Endothelial cell of hepatic sinusoid (primary cell): Measurements from ENCODE around the gene UBXN6.

Experiments
- in situ Hi-C: cut with HindIII; loops from 2 replicates; pipeline ENCODE4 v1.10.0; 2017; ENCODE audit warnings: low sequenced_read_pairs

The UBXN6 gene

GRCh38 chr19:4456843-4457653, 546 bp downstream of the UBXN6 start:
- in situ Hi-C loops = loop anchor here (5.0 kb wide), 1 partner anchor 40 kb away; no protein-coding TSS in a partner anchor

- in situ Hi-C loops = loop anchor here (5.0 kb wide), 1 partner anchor 39 kb away; no protein-coding TSS in a partner anchor
Observed at GRCh38 chr19:4456476-4456842, 1.1 kb downstream of the UBXN6 start.

GRCh38 chr19:4455719-4456475, 1.7 kb downstream of the UBXN6 start:
- in situ Hi-C loops = loop anchor here (5.0 kb wide), 1 partner anchor 39 kb away; no protein-coding TSS in a partner anchor

GRCh38 chr19:4454747-4455718, 2.6 kb downstream of the UBXN6 start:
- in situ Hi-C loops = loop anchor here (5.0 kb wide), 1 partner anchor 38 kb away; no protein-coding TSS in a partner anchor

GRCh38 chr19:4453232-4454179, 4.1 kb downstream of the UBXN6 start:
- in situ Hi-C loops = no loop called here

- in situ Hi-C loops = no loop called here
Observed at GRCh38 chr19:4452230-4452990, 5.2 kb downstream of the UBXN6 start.

- in situ Hi-C loops = loop anchor here (10.0 kb wide), 1 partner anchor 85 kb away; no protein-coding TSS in a partner anchor
Observed at GRCh38 chr19:4449639-4450028, 8.0 kb downstream of the UBXN6 start.

- in situ Hi-C loops = loop anchor here (10.0 kb wide), 1 partner anchor 84 kb away; no protein-coding TSS in a partner anchor
Observed at GRCh38 chr19:4449022-4449638, 8.5 kb downstream of the UBXN6 start.

- in situ Hi-C loops = loop anchor here (10.0 kb wide), 1 partner anchor 84 kb away; no protein-coding TSS in a partner anchor
Observed at GRCh38 chr19:4448147-4448985, 9.2 kb downstream of the UBXN6 start.

GRCh38 chr19:4447327-4448146, 10.1 kb downstream of the UBXN6 start:
- in situ Hi-C loops = loop anchor here (10.0 kb wide), 1 partner anchor 83 kb away; no protein-coding TSS in a partner anchor

GRCh38 chr19:4446704-4447200, 10.8 kb downstream of the UBXN6 start:
- in situ Hi-C loops = loop anchor here (10.0 kb wide), 1 partner anchor 82 kb away; no protein-coding TSS in a partner anchor

GRCh38 chr19:4445963-4446703, 11.5 kb downstream of the UBXN6 start:
- in situ Hi-C loops = loop anchor here (10.0 kb wide), 1 partner anchor 81 kb away; no protein-coding TSS in a partner anchor

GRCh38 chr19:4444765-4445741, 12.5 kb downstream of the UBXN6 start:
- in situ Hi-C loops = loop anchor here (10.0 kb wide), 1 partner anchor 80 kb away; no protein-coding TSS in a partner anchor
